Activated T-cell treated with anti-CD3 and anti-CD28 coated beads for 48 hours (primary cell): Measurements from ENCODE around the gene HNRNPF.
A peak's percentile ranks its signal among the peaks of the same experiment; 100 is the strongest.
"Not testable (repeated sequence)": the region's sequence is repeated elsewhere in the genome, so short reads cannot be mapped to it uniquely, and the experiment has no call there.

Experiments used
- DNase-seq: peaks from one replicate; pipeline ENCODE4 v3.0.0-alpha.2; 2020; ENCODE audit warnings: low read depth

The HNRNPF gene

GRCh38 chr10:43408710-43409384 is at the start of gene HNRNPF:
TSS of gene HNRNPF (minus strand) at chr10:43409186. CDS start at chr10:43387884, 21,302 bp downstream.
- DNase-seq, result peak; percentile 97

- no peak for DNase-seq
Measured at GRCh38 chr10:43458227-43458626, 49.2 kb upstream of the HNRNPF start.

GRCh38 chr10:43456561-43456960 is 47.6 kb upstream of the HNRNPF start:
- DNase-seq, result not testable (repeated sequence)

GRCh38 chr10:43454025-43454424 is 45.0 kb upstream of the HNRNPF start:
- DNase-seq, result not testable (repeated sequence)

GRCh38 chr10:43453266-43453831 is 44.4 kb upstream of the HNRNPF start:
- no peak for DNase-seq

GRCh38 chr10:43452356-43452914 is 43.4 kb upstream of the HNRNPF start:
- DNase-seq, result no peak

- no peak for DNase-seq
Measured at GRCh38 chr10:43448742-43449141, 39.8 kb upstream of the HNRNPF start.

GRCh38 chr10:43446219-43447017 is 37.4 kb upstream of the HNRNPF start:
- DNase-seq, result not testable (repeated sequence)

- DNase-seq, result no peak
Measured at GRCh38 chr10:43444897-43445466, 36.0 kb upstream of the HNRNPF start.

GRCh38 chr10:43444323-43444722 is 35.3 kb upstream of the HNRNPF start:
- no peak for DNase-seq

GRCh38 chr10:43440463-43441134 is 31.6 kb upstream of the HNRNPF start:
- no peak for DNase-seq

- no peak for DNase-seq
Measured at GRCh38 chr10:43437141-43437870, 28.3 kb upstream of the HNRNPF start.

GRCh38 chr10:43436291-43437140 is 27.5 kb upstream of the HNRNPF start, which contains the start of gene ZNF487:
TSS of gene ZNF487 (plus strand) at chr10:43437111. CDS start at chr10:43475814, 38,703 bp downstream.
- DNase-seq, result peak; percentile 91

- no peak for DNase-seq
Measured at GRCh38 chr10:43430926-43431663, 22.1 kb upstream of the HNRNPF start.

- no peak for DNase-seq
Measured at GRCh38 chr10:43427166-43427825, 18.3 kb upstream of the HNRNPF start.

GRCh38 chr10:43426476-43426875 is 17.5 kb upstream of the HNRNPF start:
- DNase-seq, result not testable (repeated sequence)

GRCh38 chr10:43424416-43424815 is 15.4 kb upstream of the HNRNPF start:
- DNase-seq, result no peak

GRCh38 chr10:43421944-43422343 is 13.0 kb upstream of the HNRNPF start:
- not testable (repeated sequence) for DNase-seq

GRCh38 chr10:43421519-43421918 is 12.5 kb upstream of the HNRNPF start:
- DNase-seq, result no peak
